Measurements from ENCODE around the gene RIPK4. TPM values are rescaled to one million over a fixed set of nuclear protein-coding genes. Genes with fewer than 3 reads are reported as not detected.
"Not testable (repeated sequence)": the region's sequence is repeated elsewhere in the genome, so short reads cannot be mapped to it uniquely, and the experiment has no call there.

The RIPK4 gene
- polyA plus RNA-seq, 4 donors: 1.1 to 19.3 (median 16.1) TPM

GRCh38 chr21:41741253-41742072 is 25.4 kb downstream of the RIPK4 start:
- DNase-seq (ENCODE audit: low read depth in 4 of 4, low spot score in 3 of 4): no peak

GRCh38 chr21:41740604-41741252 is 26.1 kb downstream of the RIPK4 start:
- no peak for DNase-seq (ENCODE audit: low read depth in 4 of 4, low spot score in 3 of 4)

- no peak for DNase-seq (ENCODE audit: low read depth in 4 of 4, low spot score in 3 of 4)
Measured at GRCh38 chr21:41739936-41740335, 26.9 kb downstream of the RIPK4 start.

- DNase-seq (ENCODE audit: low read depth in 4 of 4, low spot score in 3 of 4): no peak
Measured at GRCh38 chr21:41739011-41739410, 27.8 kb downstream of the RIPK4 start.

GRCh38 chr21:41737651-41738324 is 29.1 kb downstream of the RIPK4 start:
- no peak for DNase-seq (ENCODE audit: low read depth in 4 of 4, low spot score in 3 of 4)

GRCh38 chr21:41736423-41736822 is 30.4 kb downstream of the RIPK4 start:
- no peak for DNase-seq (ENCODE audit: low read depth in 4 of 4, low spot score in 3 of 4)

- no peak for DNase-seq (ENCODE audit: low read depth in 4 of 4, low spot score in 3 of 4)
Measured at GRCh38 chr21:41733951-41734689, 32.7 kb downstream of the RIPK4 start.

GRCh38 chr21:41731081-41731480 is 35.8 kb downstream of the RIPK4 start:
- no peak for DNase-seq (ENCODE audit: low read depth in 4 of 4, low spot score in 3 of 4)

- DNase-seq (ENCODE audit: low read depth in 4 of 4, low spot score in 3 of 4): no peak
Measured at GRCh38 chr21:41730367-41730765, 36.5 kb downstream of the RIPK4 start.

GRCh38 chr21:41729701-41730366 is 37.0 kb downstream of the RIPK4 start:
- DNase-seq (ENCODE audit: low read depth in 4 of 4, low spot score in 3 of 4): no peak

GRCh38 chr21:41727784-41728763 is 38.8 kb downstream of the RIPK4 start:
- no peak for DNase-seq (ENCODE audit: low read depth in 4 of 4, low spot score in 3 of 4)

- DNase-seq (ENCODE audit: low read depth in 4 of 4, low spot score in 3 of 4): no peak
Measured at GRCh38 chr21:41726970-41727783, 39.7 kb downstream of the RIPK4 start.

GRCh38 chr21:41726630-41726969 is 40.3 kb downstream of the RIPK4 start:
- DNase-seq (ENCODE audit: low read depth in 4 of 4, low spot score in 3 of 4): no peak

GRCh38 chr21:41726058-41726558 is 40.7 kb downstream of the RIPK4 start:
- DNase-seq (ENCODE audit: low read depth in 4 of 4, low spot score in 3 of 4): no peak

- DNase-seq (ENCODE audit: low read depth in 4 of 4, low spot score in 3 of 4): no peak
Measured at GRCh38 chr21:41725421-41726031, 41.3 kb downstream of the RIPK4 start.

GRCh38 chr21:41723835-41724234 is 43.0 kb downstream of the RIPK4 start:
- DNase-seq (ENCODE audit: low read depth in 4 of 4, low spot score in 3 of 4): not testable (repeated sequence)

GRCh38 chr21:41722052-41723018 is 44.5 kb downstream of the RIPK4 start:
- no peak for DNase-seq (ENCODE audit: low read depth in 4 of 4, low spot score in 3 of 4)
